ENCODE measurements around the gene HTR7. TPM values are rescaled to one million over a fixed set of nuclear protein-coding genes. Genes with fewer than 3 reads are reported as not detected.

Gene HTR7
- total and polyA plus RNA-seq, 9 of the 15 experiments (the other 6 are each of a cell fraction or from before 2014, with no cell fraction given): 0.07 to 0.33 (median 0.18) TPM

- no peak overlapping the region for H3K27ac ChIP-seq (ENCODE audit: extremely low read depth, low read depth, low read length)
- no peaks in the 10 kb centered on the region for H4K20me1 ChIP-seq (replicated peaks; ENCODE audit: control insufficient read depth, insufficient read depth, low read length)
- H3K79me2 ChIP-seq (ENCODE audit: control insufficient read depth, insufficient read depth, low read length): no peaks in the 10 kb centered on the region
- intact Hi-C loops (cut with micrococcal nuclease): loop anchor here (1.0 to 5.0 kb wide), 3 partner anchors 112 to 1161 kb away; partner anchors contain the start of gene RPP30
- no peak overlapping the region for H3K9ac ChIP-seq (ENCODE audit: insufficient read depth in 1 of 2, low read depth in 2 of 2, low read length in 2 of 2)
- no peaks in the 10 kb centered on the region for H3K9me3 ChIP-seq (replicated peaks; ENCODE audit: control insufficient read depth, insufficient read depth, low read depth, low read length)
- H3K4me1 ChIP-seq (replicated peaks in 1 of 2; ENCODE audit: control insufficient read depth in 2 of 2, insufficient read depth in 2 of 2, low read length in 2 of 2): no peaks in the 10 kb centered on the region
- in situ Hi-C loops (cut with MboI): loop anchor here (10.0 kb wide), 1 partner anchor 103 kb away; the partner anchor contains the start of gene HTR7
- H3K27me3 ChIP-seq (ENCODE audit: control insufficient read depth in 2 of 2, insufficient read depth in 2 of 2, low read length in 2 of 2): no peaks in the 10 kb centered on the region
- FAIRE-seq (peak; percentile 70), ATAC-seq (peak; percentile 86), DNase-seq (ENCODE audit: extremely low read depth in 1 of 4, low spot score in 3 of 4) (peak; percentile 32 to 58 (median 38))
- H2AFZ ChIP-seq (ENCODE audit: low read depth, low read length): no peak overlapping the region
- H3K36me3 ChIP-seq (ENCODE audit: control insufficient read depth, insufficient read depth, low read length): no peaks in the 10 kb centered on the region
- no peaks in the 10 kb centered on the region for H3K9me1 ChIP-seq (ENCODE audit: control insufficient read depth, insufficient read depth, low read length)
- H3K4me3 ChIP-seq: no peak overlapping the region
- WGBS (ENCODE audit: insufficient coverage, low coverage, missing lambda C conversion rate): 0% methylated on average over 4 of the region's 4 CpGs
- no TSS peak for BruUV-seq (replicated peaks)
- POLR2A ChIA-PET: no interaction called here
- no peak overlapping the region for H3K4me2 ChIP-seq (ENCODE audit: insufficient read depth, low read length)
- CTCF ChIA-PET (ENCODE audit: low intra/inter-chr PET ratio): interaction anchor here (0.6 to 1.4 kb wide), 5 partner anchors 100 to 670 kb away, joined by 3 to 7 read pairs (median 4); no protein-coding TSS in a partner anchor
- TF ChIP-seq RAD21 (CRISPR knock-in tag; conservative IDR thresholded peaks at IDR 0.05 in 1 of 2, IDR thresholded peaks at IDR 0.05 in 1 of 2): peak; percentile 54 to 68
- TF ChIP-seq, protein P1, sequence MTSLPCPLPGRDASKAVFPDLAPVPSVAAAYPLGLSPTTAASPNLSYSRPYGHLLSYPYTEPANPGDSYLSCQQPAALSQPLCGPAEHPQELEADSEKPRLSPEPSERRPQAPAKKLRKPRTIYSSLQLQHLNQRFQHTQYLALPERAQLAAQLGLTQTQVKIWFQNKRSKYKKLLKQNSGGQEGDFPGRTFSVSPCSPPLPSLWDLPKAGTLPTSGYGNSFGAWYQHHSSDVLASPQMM (CRISPR knock-in tag; IDR thresholded peaks at IDR 0.05): no peak
- peak; percentile 47 for TF ChIP-seq VEZF1 (CRISPR knock-in tag; IDR thresholded peaks at IDR 0.05)
- TF ChIP-seq, protein P2, sequence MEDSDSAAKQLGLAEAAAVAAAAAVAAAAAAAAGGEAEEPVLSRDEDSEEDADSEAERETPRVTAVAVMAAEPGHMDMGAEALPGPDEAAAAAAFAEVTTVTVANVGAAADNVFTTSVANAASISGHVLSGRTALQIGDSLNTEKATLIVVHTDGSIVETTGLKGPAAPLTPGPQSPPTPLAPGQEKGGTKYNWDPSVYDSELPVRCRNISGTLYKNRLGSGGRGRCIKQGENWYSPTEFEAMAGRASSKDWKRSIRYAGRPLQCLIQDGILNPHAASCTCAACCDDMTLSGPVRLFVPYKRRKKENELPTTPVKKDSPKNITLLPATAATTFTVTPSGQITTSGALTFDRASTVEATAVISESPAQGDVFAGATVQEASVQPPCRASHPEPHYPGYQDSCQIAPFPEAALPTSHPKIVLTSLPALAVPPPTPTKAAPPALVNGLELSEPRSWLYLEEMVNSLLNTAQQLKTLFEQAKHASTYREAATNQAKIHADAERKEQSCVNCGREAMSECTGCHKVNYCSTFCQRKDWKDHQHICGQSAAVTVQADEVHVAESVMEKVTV (CRISPR knock-in tag; IDR thresholded peaks at IDR 0.05): peak; percentile 49; the same call in 1 of the 2 replicates
- TF ChIP-seq, protein P3, sequence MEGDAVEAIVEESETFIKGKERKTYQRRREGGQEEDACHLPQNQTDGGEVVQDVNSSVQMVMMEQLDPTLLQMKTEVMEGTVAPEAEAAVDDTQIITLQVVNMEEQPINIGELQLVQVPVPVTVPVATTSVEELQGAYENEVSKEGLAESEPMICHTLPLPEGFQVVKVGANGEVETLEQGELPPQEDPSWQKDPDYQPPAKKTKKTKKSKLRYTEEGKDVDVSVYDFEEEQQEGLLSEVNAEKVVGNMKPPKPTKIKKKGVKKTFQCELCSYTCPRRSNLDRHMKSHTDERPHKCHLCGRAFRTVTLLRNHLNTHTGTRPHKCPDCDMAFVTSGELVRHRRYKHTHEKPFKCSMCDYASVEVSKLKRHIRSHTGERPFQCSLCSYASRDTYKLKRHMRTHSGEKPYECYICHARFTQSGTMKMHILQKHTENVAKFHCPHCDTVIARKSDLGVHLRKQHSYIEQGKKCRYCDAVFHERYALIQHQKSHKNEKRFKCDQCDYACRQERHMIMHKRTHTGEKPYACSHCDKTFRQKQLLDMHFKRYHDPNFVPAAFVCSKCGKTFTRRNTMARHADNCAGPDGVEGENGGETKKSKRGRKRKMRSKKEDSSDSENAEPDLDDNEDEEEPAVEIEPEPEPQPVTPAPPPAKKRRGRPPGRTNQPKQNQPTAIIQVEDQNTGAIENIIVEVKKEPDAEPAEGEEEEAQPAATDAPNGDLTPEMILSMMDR (IDR thresholded peaks at IDR 0.05 in 2 of 3, conservative IDR thresholded peaks at IDR 0.05 in 1 of 3; ENCODE audit: insufficient read depth in 2 of 3, low read depth in 1 of 3, low read length in 3 of 3): peak; percentile 44 to 65 (median 57); a peak in 5 of 6 replicates
- no peak for TF ChIP-seq ZNF518B (CRISPR knock-in tag; IDR thresholded peaks at IDR 0.05)
- TF ChIP-seq SMC3 (conservative IDR thresholded peaks at IDR 0.05; ENCODE audit: insufficient read depth, low read depth, low read length): peak; percentile 63
These were observed 106.5 kb downstream of the HTR7 start for GRCh38 chr10:90751107-90751997.

Data from K562 (cell line).